GM19452 (cell line): ENCODE results near the gene ZNF611.
A peak's percentile ranks its signal among the peaks of the same experiment; 100 is the strongest.
"Not testable (repeated sequence)": the region's sequence is repeated elsewhere in the genome, so short reads cannot be mapped to it uniquely, and the experiment has no call there.

ENCODE experiments used
- ATAC-seq: cut with Tn5 transposase; IDR thresholded peaks from one replicate; pipeline ENCODE4 v1.9.1; 2021; ENCODE audit not compliant: unreplicated experiment

Gene ZNF611

DNA sequence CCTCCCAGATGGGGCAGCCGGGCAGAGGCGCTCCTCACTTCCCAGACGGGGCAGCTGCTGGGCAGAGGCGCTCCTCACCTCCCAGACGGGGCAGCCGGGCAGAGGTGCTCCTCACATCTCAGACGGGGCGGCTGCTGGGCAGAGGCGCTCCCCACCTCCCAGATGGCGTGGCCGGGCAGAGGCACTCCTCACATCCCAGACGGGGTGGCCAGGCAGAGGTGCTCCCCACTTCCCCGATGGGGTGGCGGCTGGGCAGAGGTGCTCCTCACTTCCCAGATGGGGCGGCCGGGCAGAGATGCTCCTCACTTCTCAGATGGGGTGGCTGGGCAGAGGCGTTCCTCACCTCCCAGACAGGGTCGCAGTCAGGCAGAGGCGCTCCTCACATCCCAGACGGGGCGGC is 14.3 kb downstream of the ZNF611 start:
- not testable (repeated sequence) for ATAC-seq

DNA sequence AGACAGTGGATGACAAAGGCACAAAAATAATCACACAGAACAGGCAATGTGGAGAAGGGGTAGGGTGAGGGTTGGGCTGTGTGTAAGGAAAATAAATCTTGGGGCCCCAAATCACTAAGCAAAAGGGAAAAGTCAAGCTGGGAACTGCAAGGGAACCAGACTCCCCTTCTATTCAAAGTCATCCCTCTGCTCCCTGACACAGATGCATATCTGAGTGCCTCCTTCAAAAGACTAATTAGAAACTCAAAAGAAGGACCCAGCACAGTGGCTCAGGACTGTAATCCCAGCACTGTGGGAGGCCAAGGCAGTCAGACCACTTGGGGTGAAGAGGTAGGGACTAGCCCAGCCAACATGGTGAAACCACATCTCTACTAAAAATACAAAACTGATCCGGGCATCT is 18.3 kb downstream of the ZNF611 start:
- no peak for ATAC-seq

DNA sequence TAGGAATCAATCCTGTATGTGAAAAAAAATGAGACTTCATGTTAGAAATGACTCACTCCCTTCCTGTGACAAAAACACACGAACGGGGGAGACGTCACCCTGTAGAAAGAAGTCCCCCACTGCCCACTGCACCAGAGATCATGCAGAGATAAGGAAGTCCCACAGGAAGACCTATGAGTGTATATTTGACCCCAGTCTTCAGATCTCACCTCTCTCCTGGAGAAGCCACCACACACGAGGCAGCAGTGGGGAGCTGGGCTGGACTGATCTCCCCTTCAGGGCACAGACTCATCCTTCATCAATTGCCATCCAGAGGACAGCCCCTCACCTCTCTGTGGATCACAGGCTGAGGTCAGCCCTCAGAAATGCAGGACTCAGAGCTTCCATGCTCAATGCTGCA is 18.9 kb downstream of the ZNF611 start:
- ATAC-seq = not testable (repeated sequence)

DNA sequence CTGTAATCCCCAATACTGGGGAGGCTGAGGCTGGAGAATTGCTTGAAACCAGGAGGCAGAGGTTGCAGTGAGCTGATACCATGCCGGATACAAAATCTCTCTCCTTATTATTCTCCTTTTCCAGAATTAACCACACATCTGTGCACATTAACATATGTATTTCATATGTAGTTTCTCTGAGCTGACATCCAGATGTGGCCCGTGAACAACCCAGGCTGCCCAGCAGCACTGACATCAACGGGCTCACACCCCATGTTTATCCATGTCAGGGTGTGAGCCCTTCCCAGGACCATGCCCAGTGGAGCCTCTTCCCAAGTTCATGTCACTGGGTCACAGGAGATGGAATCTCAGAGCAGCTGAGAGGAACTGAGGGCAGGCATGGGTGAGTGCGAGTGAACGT is 19.5 kb downstream of the ZNF611 start:
- ATAC-seq = not testable (repeated sequence)

DNA sequence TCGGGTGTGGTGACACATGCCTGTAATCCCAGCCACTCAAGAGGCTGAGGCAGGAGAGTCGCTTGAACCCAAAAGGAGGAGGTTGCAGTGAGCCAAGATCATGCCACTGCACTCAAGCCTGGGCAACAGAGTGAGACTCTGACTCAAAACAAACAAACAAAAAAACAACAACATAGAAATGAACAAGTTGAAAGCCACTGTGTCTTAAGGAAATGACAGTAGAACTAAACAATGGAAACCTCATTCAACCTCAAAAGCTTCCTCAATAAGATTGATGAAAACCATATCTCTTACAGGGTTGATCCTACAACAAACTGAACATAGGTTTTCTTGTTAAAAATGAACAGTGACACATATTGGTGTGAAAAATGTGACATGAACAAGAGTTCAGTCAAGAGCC is 21.8 kb downstream of the ZNF611 start:
- not testable (repeated sequence) for ATAC-seq

DNA sequence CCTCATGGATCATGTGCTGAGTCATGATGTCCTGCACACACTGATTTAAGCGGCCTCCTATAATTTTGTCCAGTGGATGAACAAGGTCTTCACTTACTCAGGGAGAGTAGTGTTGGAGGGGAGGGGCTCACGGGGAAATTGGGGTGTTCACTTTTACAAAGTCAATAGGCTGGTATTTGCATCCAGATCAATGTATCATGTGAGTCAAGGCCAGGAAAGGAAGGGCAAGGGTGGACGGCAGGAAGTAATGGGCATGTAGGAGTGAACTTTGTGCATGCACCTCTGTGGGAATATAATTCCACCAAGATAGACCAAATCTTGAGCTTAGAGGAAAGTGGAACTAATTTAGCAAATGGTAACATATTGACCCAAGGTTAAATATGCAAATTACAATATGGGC is 23.2 kb downstream of the ZNF611 start:
- ATAC-seq = not testable (repeated sequence)

DNA sequence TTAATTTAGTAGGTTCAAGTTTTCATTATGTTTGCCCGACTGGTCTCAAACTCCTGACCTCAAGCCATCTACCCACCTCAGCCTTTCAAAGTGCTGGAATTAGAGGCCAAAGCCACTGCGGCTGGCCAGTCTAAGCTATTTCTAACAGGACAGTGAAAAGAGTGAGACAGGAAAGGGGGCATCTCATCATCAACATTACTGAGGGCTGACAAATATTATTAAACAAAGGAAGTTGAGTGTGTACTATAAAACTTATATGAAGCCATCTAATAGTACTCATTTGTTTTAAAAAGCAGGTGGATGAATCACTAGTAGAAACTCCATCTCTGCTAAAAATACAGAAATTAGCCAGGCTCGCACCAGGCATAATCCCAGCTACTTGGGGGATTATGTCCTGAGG is 24.3 kb downstream of the ZNF611 start:
- no peak for ATAC-seq

DNA sequence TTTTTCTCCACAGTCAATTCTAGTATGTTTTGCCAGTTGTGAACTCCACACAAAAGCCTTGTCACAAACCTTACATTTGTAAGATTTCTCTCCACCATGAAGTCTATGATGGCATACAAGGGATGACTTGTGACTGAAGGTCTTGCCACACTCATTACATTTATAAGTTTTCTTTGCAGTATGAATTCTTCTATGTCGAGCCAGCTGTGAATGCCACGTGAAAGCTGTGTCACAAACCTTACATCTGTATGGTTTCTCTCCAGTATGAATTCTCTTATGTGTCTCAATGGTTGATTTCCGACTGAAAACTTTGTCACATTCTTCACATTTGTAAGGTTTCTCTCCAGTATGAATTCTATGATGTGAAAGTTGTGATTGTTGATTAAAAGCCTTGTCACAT is 29.2 kb downstream of the ZNF611 start:
- ATAC-seq = not testable (repeated sequence)

DNA sequence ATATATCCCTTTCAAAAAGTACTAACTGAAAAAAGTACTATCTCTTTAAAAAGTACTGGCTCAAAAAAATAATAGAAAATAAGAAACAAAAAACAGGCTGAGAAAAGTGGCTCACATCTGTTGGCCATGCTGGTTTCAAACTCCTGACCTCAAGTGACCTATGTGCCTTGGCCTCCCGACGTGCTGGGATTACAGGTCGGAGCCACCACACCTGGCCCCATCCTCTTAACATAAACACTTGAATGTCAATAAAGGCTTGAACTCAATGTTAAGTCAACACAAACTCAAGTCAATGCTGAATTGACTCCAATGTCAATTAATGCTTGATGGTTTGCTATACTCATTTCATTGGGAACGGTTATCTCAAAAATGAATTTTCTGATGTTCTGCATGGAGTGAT is 30.9 kb downstream of the ZNF611 start:
- no peak for ATAC-seq

DNA sequence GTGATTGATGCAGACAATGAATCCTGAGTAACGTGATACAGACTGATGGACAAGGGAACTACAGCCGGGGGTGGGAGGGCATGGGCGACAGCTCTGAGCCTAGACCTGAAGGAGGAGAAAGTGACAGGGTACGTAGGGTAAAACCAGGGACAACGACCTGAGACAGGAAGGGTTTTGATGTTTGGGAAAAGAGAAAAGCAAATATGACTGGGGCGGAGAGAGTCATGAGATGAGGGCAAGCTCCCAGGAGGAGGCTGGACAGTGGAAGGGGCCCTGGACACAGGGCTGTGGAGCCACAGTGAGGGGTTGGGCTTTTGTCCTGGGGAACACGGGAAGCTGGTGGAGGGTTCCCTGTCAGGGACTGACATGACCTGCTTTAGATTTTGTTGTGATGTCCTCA is 34.2 kb downstream of the ZNF611 start:
- ATAC-seq = no peak

DNA sequence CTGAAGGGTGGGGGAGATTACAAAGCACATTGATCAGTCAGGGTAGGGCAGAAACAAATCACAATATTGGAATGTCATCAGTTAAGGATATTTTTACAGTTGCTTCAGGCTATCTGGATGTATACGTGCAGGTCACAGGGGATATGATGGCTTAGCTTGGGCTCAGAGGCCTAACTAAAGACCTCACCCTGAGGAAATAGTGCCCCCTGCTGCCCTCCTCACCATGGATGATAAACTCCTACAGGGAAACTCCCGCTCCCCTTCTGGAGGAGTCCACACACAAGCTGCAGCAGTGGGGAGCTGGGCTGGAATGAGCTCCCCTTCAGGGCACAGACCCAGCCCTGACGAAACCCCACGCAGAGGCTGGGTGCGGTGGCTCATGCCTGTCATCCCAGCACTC is 35.3 kb downstream of the ZNF611 start:
- ATAC-seq = not testable (repeated sequence)

DNA sequence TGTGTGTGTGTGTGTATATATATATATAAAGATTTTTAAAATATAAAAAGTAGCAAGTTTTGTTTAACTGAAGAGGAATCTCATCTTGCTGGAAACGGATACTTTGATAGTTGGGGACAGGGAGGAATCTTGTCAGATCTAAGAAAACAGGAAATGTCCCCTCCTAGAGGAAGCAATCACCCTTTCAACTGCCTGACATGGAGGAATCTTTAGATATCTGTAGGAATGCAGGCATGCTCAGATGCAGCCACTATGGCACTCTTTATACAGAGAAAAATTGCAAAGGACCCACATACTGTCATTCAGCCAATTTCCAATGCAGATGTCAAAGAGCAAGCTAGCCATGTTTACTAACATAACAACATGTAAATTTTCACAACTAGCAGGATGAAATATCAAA is 38.8 kb downstream of the ZNF611 start:
- no peak for ATAC-seq

DNA sequence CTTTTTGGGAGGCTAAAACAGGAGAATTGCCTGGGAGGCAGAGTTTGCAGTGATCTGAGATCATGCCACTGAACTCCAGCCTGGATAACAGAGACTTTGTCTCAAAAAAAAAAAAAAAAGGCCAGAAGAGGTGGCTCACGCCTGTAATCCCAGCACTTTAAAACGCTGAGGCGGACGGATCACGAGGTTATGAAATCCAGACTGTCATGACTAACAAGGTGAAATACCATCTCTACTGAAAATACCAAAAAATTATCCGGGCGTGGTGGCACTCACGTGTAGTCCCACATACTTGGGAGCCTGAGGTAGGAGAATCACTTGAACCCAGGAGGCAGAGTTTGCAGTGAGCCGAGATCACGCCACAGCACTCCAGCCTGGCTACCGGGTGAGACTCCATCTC is 39.9 kb downstream of the ZNF611 start:
- no peak for ATAC-seq

DNA sequence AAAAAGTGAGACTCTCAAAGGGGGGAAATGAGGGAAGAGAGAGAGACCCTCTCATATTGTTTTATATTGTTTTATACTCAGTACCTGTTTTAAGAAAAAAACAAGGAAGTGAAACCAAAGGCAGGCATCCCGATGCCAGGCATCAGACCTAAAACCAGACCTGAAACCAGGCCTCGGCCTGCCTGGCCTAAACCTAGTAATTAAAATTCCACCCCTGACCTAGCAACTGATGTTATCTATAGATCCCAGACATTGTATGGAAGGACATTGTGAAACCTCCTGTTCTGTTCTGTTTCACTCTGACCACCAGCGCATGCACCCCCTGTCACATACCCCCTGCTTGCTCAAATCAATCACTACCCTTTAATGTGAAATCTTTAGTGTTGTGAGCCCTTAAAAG is 40.6 kb downstream of the ZNF611 start:
- not testable (repeated sequence) for ATAC-seq

DNA sequence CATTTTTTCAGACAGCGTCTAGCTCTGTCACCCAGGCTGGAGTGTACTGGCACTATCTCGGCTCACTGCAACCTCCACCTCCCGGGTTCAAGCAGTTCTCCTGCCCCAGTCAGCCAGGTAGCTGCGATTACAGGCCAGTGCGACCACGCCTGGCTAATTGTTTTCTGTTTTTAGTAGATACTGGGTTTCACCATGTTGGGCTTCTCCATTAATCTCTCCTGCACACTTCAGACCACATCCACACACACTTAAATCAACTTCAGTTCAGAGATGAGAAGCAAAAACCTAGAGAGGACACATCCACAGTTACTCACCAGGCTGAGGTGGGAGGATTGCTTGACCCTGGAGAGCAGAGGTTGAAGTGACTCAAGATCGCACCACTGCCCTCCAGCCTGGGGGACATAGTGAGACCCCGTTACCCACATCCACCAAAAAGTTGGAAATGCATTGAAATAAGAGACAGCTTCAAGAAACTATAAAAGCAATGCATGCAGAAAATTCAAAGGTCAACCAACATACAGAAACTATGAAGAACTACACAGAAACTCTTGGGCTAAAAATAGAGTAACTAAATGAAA is 42.3 kb downstream of the ZNF611 start:
- no peak for ATAC-seq

DNA sequence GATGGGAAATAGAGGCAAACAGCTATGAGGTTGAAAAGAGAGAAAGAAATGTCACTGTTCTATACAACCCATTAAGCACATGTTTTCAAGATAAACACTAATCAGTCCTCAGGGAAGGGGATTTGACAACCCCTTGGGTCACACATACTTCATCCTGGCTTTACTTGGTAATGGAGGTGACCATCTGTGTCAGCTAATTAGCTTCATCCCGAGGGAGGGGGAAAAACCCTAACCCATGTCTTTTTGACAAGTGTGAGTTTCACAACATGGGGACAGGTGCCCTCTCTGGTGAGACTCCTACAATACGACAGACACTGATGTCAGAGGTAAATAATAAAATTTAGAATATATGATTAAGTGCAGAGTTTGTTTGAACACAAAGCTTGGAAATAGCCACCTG is 43.1 kb downstream of the ZNF611 start:
- ATAC-seq = no peak

DNA sequence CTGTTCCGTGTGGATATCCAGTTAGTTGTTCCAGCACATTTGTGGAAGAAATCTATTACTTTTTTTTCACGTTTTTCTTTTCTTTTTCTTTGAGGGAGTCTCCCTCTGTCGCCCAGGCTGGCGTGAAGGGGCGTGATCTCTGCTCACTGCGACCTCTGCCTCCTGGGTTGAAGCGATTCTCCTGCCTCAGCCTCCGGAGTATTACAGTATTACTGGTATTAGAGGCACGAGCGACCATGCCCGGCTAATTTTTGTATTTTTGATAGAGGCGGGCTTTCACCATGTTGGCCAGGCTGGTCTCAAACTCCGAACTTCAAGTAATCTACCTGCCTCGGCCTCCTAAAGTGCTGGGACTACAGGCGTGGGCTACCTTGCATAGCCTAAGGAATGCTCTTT is 43.6 kb downstream of the ZNF611 start:
- ATAC-seq = no peak

DNA sequence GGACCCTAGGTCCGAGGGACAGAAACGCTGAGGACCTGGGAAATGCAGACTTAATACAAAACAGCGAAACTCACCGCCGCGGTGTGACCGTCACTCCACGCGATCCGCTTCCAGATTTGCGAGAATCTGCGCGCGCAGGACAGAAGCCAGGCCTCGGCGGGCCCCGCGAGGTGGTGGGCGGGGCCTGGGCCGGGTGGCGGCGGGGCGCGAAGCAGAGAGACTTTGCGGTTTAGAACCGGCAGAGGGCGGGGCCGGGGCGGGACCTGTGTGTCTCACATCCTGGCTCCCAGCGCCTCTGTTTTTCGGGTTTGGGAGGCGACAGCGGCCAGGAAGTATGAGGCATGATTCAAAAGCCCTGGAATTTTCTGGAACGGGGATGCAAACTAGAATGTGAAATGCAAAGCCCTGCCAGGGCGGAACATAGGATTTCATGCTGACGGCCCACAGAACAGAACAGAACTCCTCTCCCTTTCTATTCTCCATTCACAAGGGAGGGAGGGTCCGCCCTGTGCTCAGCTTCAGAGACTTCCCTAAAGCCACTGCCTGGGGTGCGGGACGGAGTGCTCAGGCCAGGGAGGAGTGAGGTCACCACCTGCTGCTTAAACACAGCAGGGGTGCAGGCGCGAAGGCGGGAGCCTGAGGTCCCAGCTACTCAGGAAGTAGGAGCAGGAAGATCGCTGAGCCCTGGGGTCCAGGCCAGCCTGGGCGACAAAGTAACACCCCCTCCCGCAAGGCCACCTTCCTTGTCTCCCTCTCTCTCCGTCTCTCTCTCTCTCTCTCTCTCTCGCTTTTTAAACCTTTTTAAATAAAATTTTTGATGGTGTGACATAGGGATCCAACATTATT is 44.3 kb downstream of the ZNF611 start:
- ATAC-seq = peak; percentile 81

DNA sequence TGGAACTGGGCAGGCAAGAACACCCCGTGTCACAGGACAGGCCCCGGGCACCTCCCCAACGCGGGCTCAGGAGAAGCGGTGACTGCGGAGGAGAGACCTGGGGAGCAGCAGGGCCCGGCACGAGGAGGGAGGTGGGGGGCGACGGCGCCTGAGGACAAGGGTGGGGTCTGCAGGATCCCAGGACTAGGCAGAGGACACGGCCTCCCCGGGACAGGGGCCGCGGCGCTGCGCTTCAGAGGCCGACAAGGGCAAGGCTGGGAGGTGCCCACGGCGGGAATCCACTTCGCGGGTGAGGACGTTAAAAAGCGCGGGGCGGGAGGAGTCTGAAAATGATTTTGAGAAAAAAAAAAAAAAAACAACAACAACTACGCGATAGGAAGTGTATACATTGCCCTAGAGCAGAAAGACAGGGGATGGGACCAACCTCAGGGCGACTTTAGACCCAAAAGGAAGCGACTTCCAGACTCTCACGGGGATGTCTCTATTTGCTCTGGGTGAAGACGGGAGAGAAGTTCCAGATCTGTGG is 44.9 kb downstream of the ZNF611 start:
- ATAC-seq = peak; percentile 45

DNA sequence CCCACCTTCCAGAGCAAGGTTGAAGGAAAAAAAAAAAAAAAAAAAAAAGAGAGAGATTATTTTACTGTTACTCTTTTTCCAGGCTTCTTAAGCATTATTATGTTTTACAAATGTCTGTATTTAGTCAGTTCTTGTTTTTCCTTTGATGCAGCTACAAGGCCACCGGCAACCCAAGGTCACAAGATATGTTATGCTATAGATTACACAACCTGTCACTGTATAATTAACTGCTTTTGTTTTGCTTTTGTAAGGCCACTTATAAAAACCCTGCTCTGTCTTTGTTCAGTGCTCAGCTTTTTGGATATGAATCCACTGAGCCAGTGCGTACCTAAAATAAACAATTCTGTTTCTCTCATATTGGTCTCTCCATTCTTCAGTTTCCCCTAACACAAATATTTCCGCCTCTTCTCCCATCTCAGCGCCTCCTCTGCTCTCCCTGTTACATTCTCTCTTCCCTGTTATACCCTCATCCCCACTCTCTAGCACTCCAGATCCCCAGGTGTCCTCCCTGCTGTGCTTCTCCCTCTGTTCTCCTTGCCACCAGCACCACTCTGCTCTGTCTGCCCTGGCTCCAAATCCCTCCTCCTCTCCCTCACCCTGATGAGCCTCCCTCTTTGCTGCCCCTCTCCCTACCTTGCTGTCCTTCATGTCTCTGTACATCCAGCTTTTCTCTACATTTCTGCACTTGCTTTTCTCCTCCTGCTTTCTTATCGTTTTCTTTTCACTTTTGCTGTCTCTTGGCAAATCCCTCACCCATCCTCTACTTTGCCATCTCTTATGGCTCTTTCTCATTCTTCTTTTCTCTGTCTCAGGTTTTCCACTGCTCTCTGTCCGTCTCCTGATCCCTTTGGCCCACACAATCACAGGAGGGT is 45.7 kb downstream of the ZNF611 start:
- ATAC-seq = not testable (repeated sequence)

DNA sequence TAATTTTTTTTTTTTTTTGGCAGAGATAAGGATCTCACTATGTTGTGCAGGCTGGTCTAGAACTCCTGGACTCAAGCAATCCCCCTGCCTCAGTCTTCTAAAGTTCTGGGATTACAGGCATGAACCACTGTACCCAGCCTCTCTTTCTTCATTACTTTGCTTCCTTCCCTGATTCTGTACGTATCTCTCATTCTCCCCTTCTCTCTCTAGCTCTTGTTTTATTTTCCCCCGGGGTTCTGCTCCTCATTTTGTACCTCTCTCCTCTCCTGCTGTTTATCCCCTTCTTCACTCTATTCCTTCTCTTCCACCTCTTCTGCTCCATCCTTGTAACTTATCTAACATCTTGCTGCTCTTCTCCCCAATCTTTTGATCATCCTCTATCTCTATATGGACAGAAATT is 46.5 kb downstream of the ZNF611 start:
- no peak for ATAC-seq
